Skin epidermis (tissue), 12 donors: ENCODE measurements around the gene TAPBP.
"Not testable (repeated sequence)": the region's sequence is repeated elsewhere in the genome, so short reads cannot be mapped to it uniquely, and the experiment has no call there.

ENCODE experiments used
- H3K27ac ChIP-seq, 21 experiments: fragments of 200-600 bp; sonication (generic) in 11 of 21; one replicate each; pipeline ENCODE4 v1.5.0; 2020; ENCODE audit warnings: mild to moderate bottlenecking in 3 of 21, inconsistent platforms in 2 of 21, moderate library complexity in 2 of 21
- H3K4me3 ChIP-seq, 7 experiments: fragments of 200-600 bp; sonication (generic) in 2 of 7; one replicate each; pipeline ENCODE4 v1.5.0; 2020; ENCODE audit warnings: inconsistent platforms in 2 of 7, mild to moderate bottlenecking in 2 of 7, moderate library complexity in 1 of 7

The TAPBP gene

GRCh38 chr6:33299237-33299944 lies 14.5 kb downstream of the TAPBP start:
- peak overlapping the region; percentile 42 to 82 (median 76) for H3K4me3 ChIP-seq
- H3K27ac ChIP-seq, result peak overlapping the region; percentile 74 to 100 (median 97)

- Histone ChIP-seq H3K27ac (peak within 1 kb of the TSS; percentile 74 to 100 (median 97)), H3K4me3 (peak within 1 kb of the TSS; percentile 42 to 82 (median 76))
Measured at GRCh38 chr6:33298773-33299236, 15.1 kb downstream of the TAPBP start, which contains the start of gene RGL2. RGL2 (minus strand) TSS chr6:33298942; CDS start chr6:33298610, 332 bp downstream.

GRCh38 chr6:33297956-33298772 lies 15.7 kb downstream of the TAPBP start:
- Histone ChIP-seq H3K27ac (peak overlapping the region; percentile 74 to 100 (median 97)), H3K4me3 (peak overlapping the region; percentile 42 to 82 (median 76))

GRCh38 chr6:33297406-33297955 lies 16.4 kb downstream of the TAPBP start:
- peak overlapping the region; percentile 42 to 82 (median 76) for H3K4me3 ChIP-seq
- H3K27ac ChIP-seq, result peak overlapping the region in 20 of 21 experiments; percentile 86 to 100 (median 97)

GRCh38 chr6:33296797-33297405 lies 17.0 kb downstream of the TAPBP start:
- Histone ChIP-seq H3K27ac (peak overlapping the region in 20 of 21 experiments; percentile 86 to 100 (median 97)), H3K4me3 (peak overlapping the region; percentile 42 to 82 (median 76))

- Histone ChIP-seq H3K27ac (peak overlapping the region in 5 of 21 experiments; percentile 0 to 98 (median 30)), H3K4me3 (no peak overlapping the region)
Measured at GRCh38 chr6:33295621-33296369, 18.1 kb downstream of the TAPBP start.

GRCh38 chr6:33294086-33294823 lies 19.6 kb downstream of the TAPBP start:
- H3K27ac ChIP-seq, result no peak overlapping the region

GRCh38 chr6:33292996-33293682 lies 20.7 kb downstream of the TAPBP start:
- H3K27ac ChIP-seq, result no peak overlapping the region
- no peak overlapping the region for H3K4me3 ChIP-seq

More at GRCh38 chr6:33294086-33294823, 19.6 kb downstream of the TAPBP start:
- no peak overlapping the region for H3K4me3 ChIP-seq

GRCh38 chr6:33290459-33290858 lies 23.4 kb downstream of the TAPBP start:
- Histone ChIP-seq H3K27ac (peak overlapping the region in 4 of 21 experiments; percentile 6 to 85 (median 50)), H3K4me3 (peak overlapping the region in 4 of 7 experiments; percentile 64 to 84 (median 74))

- Histone ChIP-seq H3K27ac (peak overlapping the region in 20 of 21 experiments; percentile 47 to 91 (median 81)), H3K4me3 (peak overlapping the region; percentile 64 to 93 (median 78))
Measured at GRCh38 chr6:33289784-33290315, 24.0 kb downstream of the TAPBP start.

GRCh38 chr6:33288921-33289783 lies 24.7 kb downstream of the TAPBP start, which contains the start of the genes PFDN6 and WDR46:
PFDN6 (plus strand) TSS chr6:33289601; CDS start chr6:33289857, 256 bp downstream.
WDR46 (minus strand) TSS chr6:33289239; CDS start chr6:33289170, 69 bp downstream.
- Histone ChIP-seq H3K27ac (peak within 1 kb of the TSS in 20 of 21 experiments; percentile 47 to 91 (median 81)), H3K4me3 (peak within 1 kb of the TSS; percentile 64 to 93 (median 78))

GRCh38 chr6:33288141-33288920 lies 25.5 kb downstream of the TAPBP start:
- H3K4me3 ChIP-seq, result peak overlapping the region; percentile 64 to 93 (median 78)
- H3K27ac ChIP-seq, result peak overlapping the region in 20 of 21 experiments; percentile 47 to 91 (median 81)

GRCh38 chr6:33286946-33287914 lies 26.6 kb downstream of the TAPBP start:
- H3K4me3 ChIP-seq, result no peak overlapping the region
- H3K27ac ChIP-seq, result no peak overlapping the region

- H3K4me3 ChIP-seq, H3K27ac ChIP-seq: not testable (repeated sequence)
Measured at GRCh38 chr6:33285214-33285613, 28.7 kb downstream of the TAPBP start.
